ENCODE measurements around the gene FAAP24. TPM values are rescaled to one million over a fixed set of nuclear protein-coding genes. Genes with fewer than 3 reads are reported as not detected.

FAAP24 gene
- total RNA-seq: 1 to 10 TPM; 4.3 to 8.3 TPM

DNA sequence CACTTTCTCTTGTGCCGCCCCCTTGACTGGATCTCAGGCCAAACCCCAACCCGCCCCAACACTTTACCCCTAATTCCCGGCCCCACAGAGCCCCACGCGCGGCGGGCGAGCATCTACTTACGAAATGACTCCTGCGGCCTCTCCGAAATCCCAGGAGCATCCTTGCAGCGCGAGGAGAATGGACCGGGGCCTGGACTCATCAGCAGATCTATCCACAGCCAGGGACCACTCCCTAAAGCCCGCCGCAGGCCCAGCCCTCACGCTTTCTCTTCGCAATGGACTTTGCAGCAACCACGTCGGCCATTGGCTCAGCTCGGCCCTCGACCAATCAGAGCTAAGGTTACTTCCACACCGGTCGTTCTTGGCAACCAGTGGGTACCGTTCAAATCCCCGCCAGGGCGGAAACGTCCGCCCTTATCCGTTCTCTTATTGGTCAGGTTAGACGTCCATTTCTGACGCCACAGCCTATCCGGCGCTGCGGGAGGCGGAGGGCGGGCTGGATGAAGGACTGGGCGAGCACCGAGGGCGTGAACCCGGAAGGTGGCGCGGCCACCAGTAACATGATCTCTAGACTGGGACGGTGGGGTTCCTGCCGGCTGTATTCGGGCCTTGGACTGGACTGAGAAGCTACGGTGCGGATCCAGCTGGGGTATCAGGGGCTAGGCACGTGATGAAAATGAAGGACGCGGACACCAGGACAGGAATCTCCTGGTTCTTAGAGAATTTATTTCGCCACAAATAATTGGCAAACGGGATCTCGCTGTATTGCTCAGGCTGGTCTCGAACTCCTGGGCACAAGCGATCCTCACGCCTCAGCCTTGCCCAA is at the start of gene FAAP24, which contains the start of gene CEP89:
TSS of gene FAAP24 (plus strand) at position 528 of the 826 bp plus-strand sequence. CDS start 955 bp downstream, outside the sequence.
TSS of gene CEP89 (minus strand) at position 244 of the 826 bp plus-strand sequence. CDS start at position 160, 84 bp downstream.
- TF ChIP-seq POLR2A (IDR thresholded peaks at IDR 0.05): peak; percentile 28
- peak; percentile 97 for TF ChIP-seq POLR2AphosphoS5 (IDR thresholded peaks at IDR 0.05)
- TF ChIP-seq, protein P1, sequence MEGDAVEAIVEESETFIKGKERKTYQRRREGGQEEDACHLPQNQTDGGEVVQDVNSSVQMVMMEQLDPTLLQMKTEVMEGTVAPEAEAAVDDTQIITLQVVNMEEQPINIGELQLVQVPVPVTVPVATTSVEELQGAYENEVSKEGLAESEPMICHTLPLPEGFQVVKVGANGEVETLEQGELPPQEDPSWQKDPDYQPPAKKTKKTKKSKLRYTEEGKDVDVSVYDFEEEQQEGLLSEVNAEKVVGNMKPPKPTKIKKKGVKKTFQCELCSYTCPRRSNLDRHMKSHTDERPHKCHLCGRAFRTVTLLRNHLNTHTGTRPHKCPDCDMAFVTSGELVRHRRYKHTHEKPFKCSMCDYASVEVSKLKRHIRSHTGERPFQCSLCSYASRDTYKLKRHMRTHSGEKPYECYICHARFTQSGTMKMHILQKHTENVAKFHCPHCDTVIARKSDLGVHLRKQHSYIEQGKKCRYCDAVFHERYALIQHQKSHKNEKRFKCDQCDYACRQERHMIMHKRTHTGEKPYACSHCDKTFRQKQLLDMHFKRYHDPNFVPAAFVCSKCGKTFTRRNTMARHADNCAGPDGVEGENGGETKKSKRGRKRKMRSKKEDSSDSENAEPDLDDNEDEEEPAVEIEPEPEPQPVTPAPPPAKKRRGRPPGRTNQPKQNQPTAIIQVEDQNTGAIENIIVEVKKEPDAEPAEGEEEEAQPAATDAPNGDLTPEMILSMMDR (IDR thresholded peaks at IDR 0.05): peak in 2 of 4 experiments; percentile 9 to 31
- Histone ChIP-seq H3K36me3 (no peaks in the 10 kb centered on the region), H3K27ac (peak within 1 kb of the TSS; percentile 72 to 82), H3K4me3 (peak within 1 kb of the TSS; percentile 70), H3K4me1 (replicated peaks) (peaks cover 14% of the 10 kb centered on the region), H3K9me3 (no peaks in the 10 kb centered on the region), H3K27me3 (replicated peaks; ENCODE audit: insufficient read depth) (no peaks in the 10 kb centered on the region)
- intact Hi-C loops (cut with DNase I): loop anchor here (5.0 kb wide), 1 partner anchor 110 kb away; the partner anchor contains the start of gene GPATCH1
- peak; percentile 99 for DNase-seq (ENCODE audit: low spot score)
- WGBS: 1% methylated on average over 57 of the region's 57 CpGs

GRCh38 chr19:32924200-32924599 is 47.8 kb upstream of the FAAP24 start:
- Histone ChIP-seq H3K36me3 (no peaks in the 10 kb centered on the region), H3K4me1 (replicated peaks) (no peaks in the 10 kb centered on the region), H3K27ac (peak overlapping the region; percentile 12 to 43), H3K27me3 (replicated peaks; ENCODE audit: insufficient read depth) (no peaks in the 10 kb centered on the region), H3K4me3 (no peak overlapping the region), H3K9me3 (no peaks in the 10 kb centered on the region)
- WGBS: 79% methylated on average over 6 of the region's 6 CpGs
- DNase-seq (ENCODE audit: low spot score): peak; percentile 46
- intact Hi-C loops (cut with DNase I): no loop called here
- TF ChIP-seq POLR2A (IDR thresholded peaks at IDR 0.05) (no peak), POLR2AphosphoS5 (IDR thresholded peaks at IDR 0.05) (peak; percentile 71)
- TF ChIP-seq, protein P1 (IDR thresholded peaks at IDR 0.05): no peak

- no peak overlapping the region for H3K4me3 ChIP-seq
- DNase-seq (ENCODE audit: low spot score): no peak
- intact Hi-C loops (cut with DNase I): no loop called here
- H3K36me3 ChIP-seq: no peaks in the 10 kb centered on the region
- peak overlapping the region in 1 of 2 donors; percentile 41 for H3K27ac ChIP-seq
- H3K9me3 ChIP-seq: no peaks in the 10 kb centered on the region
- no peaks in the 10 kb centered on the region for H3K4me1 ChIP-seq (replicated peaks)
- WGBS: 88% methylated on average over 2 of the region's 2 CpGs
- TF ChIP-seq POLR2A (IDR thresholded peaks at IDR 0.05) (no peak), POLR2AphosphoS5 (IDR thresholded peaks at IDR 0.05) (peak; percentile 43)
- no peaks in the 10 kb centered on the region for H3K27me3 ChIP-seq (replicated peaks; ENCODE audit: insufficient read depth)
Measured at GRCh38 chr19:32928806-32929205, 43.2 kb upstream of the FAAP24 start.

GRCh38 chr19:32930567-32930966 is 41.5 kb upstream of the FAAP24 start:
- intact Hi-C loops (cut with DNase I): no loop called here
- 95% methylated on average over 8 of the region's 8 CpGs for WGBS
- Histone ChIP-seq H3K36me3 (no peaks in the 10 kb centered on the region), H3K9me3 (no peaks in the 10 kb centered on the region), H3K27ac (no peak overlapping the region), H3K27me3 (replicated peaks; ENCODE audit: insufficient read depth) (no peaks in the 10 kb centered on the region), H3K4me1 (replicated peaks) (no peaks in the 10 kb centered on the region), H3K4me3 (no peak overlapping the region)
- no peak for DNase-seq (ENCODE audit: low spot score)
- TF ChIP-seq POLR2AphosphoS5 (IDR thresholded peaks at IDR 0.05) (no peak), POLR2A (IDR thresholded peaks at IDR 0.05) (no peak)
- TF ChIP-seq, protein P1 (IDR thresholded peaks at IDR 0.05): no peak

DNA sequence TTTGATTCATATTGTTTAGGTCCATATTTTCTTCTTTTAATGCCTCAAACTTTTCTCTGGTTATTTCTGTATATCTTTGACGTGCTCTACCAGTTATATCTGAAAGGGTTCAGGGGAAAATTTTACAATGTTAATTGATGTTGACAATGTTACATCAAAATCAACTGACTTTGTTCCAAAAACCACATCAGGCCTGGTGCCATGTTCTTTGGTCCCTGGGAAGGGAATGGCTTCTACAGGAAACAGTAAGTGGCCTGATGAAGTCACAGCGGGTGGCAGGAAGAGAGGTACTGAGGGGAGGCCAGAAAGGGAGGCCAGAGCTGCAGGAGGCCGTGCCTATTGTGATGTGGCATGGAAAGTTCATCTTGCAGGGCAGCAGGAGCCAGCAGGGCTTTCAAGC is 38.5 kb upstream of the FAAP24 start:
- H3K4me3 ChIP-seq: no peak overlapping the region
- intact Hi-C loops (cut with DNase I): no loop called here
- H3K4me1 ChIP-seq (replicated peaks): no peaks in the 10 kb centered on the region
- DNase-seq (ENCODE audit: low spot score): peak; percentile 59
- H3K27me3 ChIP-seq (replicated peaks; ENCODE audit: insufficient read depth): no peaks in the 10 kb centered on the region
- H3K9me3 ChIP-seq: no peaks in the 10 kb centered on the region
- H3K27ac ChIP-seq: peak overlapping the region; percentile 62 to 78
- H3K36me3 ChIP-seq: no peaks in the 10 kb centered on the region
- TF ChIP-seq POLR2AphosphoS5 (IDR thresholded peaks at IDR 0.05): peak; percentile 87
- TF ChIP-seq, protein P1 (IDR thresholded peaks at IDR 0.05): no peak
- no peak for TF ChIP-seq POLR2A (IDR thresholded peaks at IDR 0.05)
- 70% methylated on average over 3 of the region's 3 CpGs for WGBS
